Activated T-helper 1 cell treated with anti-CD3 and anti-CD28 coated beads, Interleukin-2, amount 50 U/mL, for 16 hours (primary cell): Measurements from ENCODE around the gene SLC16A5.
"Not testable (repeated sequence)": the region's sequence is repeated elsewhere in the genome, so short reads cannot be mapped to it uniquely, and the experiment has no call there.

Experiments used
- DNase-seq, 2 donors: peaks; one replicate each; pipeline ENCODE4 v3.0.0-alpha.2; 2020; ENCODE audit warnings: low read depth in 1 of 2, low spot score in 1 of 2

SLC16A5 gene, protein sequence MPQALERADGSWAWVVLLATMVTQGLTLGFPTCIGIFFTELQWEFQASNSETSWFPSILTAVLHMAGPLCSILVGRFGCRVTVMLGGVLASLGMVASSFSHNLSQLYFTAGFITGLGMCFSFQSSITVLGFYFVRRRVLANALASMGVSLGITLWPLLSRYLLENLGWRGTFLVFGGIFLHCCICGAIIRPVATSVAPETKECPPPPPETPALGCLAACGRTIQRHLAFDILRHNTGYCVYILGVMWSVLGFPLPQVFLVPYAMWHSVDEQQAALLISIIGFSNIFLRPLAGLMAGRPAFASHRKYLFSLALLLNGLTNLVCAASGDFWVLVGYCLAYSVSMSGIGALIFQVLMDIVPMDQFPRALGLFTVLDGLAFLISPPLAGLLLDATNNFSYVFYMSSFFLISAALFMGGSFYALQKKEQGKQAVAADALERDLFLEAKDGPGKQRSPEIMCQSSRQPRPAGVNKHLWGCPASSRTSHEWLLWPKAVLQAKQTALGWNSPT

GRCh38 chr17:75087558-75088453, at the start of gene SLC16A5:
Gene SLC16A5 (plus strand): TSS chr17:75087954. CDS start chr17:75093637, 5,683 bp downstream.
- no peak for DNase-seq

DNA sequence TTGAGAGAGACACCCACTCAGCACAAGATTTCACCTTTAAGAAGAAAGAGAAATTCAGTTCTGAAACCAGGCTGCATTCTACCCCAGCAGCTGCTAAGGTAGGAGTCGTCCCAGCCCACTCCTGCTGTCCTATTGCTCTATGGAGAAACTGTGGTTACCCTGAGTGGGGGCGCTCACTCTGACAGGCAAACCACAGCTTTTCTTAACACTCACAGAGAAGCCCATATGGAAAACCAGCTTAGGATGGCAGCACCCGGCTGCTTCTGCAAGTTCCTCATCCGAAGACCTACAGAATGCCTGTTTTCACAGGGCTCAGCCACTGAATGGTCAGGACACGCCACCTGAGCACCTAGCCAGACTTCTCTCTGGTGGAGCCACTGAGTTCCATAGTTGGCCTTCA, 48.5 kb upstream of the SLC16A5 start:
- no peak for DNase-seq

- DNase-seq: no peak
Measured at GRCh38 chr17:75041656-75042280, 46.0 kb upstream of the SLC16A5 start.

GRCh38 chr17:75043789-75044188, 44.0 kb upstream of the SLC16A5 start:
- DNase-seq: not testable (repeated sequence)

- DNase-seq: no peak
Measured at GRCh38 chr17:75044716-75045115, 43.0 kb upstream of the SLC16A5 start.

DNA sequence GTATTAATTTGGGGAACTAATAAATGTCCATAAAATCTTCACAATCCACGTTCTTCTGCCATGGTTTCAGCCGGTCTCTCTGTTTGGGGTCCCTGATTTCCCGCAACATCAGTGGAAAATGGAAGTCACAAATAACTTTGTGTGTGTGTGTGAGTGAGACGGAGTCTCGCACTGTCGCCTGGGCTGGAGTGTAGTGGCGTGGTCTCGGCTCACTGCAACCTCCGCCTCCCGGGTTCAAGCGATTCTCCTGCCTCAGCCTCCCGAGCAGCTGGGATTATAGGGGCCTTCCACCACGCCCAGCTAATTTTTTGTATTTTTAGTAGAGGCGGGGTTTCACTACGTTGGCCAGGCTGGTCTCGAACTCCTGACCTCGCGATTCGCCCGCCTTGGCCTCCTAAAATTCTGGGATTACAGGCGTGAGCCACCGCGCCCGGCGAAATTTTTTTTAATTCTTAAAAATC, 41.8 kb upstream of the SLC16A5 start:
- not testable (repeated sequence) for DNase-seq

- peak; percentile 80 to 94 for DNase-seq
Measured at GRCh38 chr17:75046407-75047289, 41.1 kb upstream of the SLC16A5 start, which contains the start of the genes ATP5PD and KCTD2. Gene ATP5PD (minus strand): TSS chr17:75046969. CDS start chr17:75042650, 4,319 bp downstream. Gene KCTD2 (plus strand): TSS chr17:75047225. CDS start chr17:75047251, 26 bp downstream.

- no peak for DNase-seq
Measured at GRCh38 chr17:75047398-75048098, 40.2 kb upstream of the SLC16A5 start.

DNA sequence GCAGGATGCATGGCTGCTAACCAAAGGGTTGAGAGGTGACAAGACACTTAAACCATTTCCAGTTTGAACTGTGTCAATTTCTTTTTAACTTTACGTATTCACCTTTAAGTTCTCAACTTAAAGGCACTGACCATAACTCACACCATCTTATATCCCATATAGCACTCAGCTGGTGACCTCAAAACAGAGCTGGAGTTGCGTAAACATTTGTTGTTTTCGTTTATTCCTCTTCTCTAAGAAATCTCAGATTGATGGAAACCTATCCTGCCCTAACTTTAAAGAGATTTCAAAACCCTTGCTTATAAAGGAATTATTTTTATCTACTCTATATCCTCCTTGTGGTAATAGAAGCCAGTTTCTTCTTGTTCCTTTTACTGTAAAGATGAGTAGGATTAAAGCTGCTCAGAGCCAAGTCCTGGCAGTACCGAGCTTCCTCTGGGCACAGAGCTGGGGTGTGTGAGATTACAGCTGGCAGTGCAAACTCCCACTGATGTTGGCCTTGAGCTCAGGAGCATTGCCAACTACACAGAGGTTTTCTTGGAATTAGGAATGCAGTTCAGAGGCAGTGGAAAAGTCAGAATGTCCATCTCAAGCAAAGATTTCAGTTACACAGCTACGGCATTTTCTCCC, 39.4 kb upstream of the SLC16A5 start:
- DNase-seq: no peak

GRCh38 chr17:75049057-75049456, 38.7 kb upstream of the SLC16A5 start:
- DNase-seq: no peak

- DNase-seq: no peak
Measured at GRCh38 chr17:75049706-75050105, 38.0 kb upstream of the SLC16A5 start.

DNA sequence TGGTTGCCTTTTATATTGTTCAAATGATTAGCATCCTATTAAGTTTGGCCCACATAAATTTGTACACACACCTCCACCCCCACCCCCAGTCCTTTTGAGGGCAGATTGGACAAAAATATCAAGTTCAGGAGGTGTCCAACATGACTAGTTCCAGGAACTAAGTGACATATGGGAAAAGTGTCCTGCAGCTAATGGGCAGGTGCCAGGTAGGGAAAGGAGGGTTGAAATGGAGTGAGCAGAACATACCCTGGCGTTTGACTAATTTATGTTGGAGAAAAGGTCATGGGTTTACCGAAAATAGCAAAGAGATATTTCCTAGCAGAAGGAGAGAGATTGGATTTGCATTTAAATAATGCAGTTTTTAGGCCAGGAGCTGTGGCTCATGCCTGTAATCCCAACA, 35.8 kb upstream of the SLC16A5 start:
- DNase-seq: no peak

DNA sequence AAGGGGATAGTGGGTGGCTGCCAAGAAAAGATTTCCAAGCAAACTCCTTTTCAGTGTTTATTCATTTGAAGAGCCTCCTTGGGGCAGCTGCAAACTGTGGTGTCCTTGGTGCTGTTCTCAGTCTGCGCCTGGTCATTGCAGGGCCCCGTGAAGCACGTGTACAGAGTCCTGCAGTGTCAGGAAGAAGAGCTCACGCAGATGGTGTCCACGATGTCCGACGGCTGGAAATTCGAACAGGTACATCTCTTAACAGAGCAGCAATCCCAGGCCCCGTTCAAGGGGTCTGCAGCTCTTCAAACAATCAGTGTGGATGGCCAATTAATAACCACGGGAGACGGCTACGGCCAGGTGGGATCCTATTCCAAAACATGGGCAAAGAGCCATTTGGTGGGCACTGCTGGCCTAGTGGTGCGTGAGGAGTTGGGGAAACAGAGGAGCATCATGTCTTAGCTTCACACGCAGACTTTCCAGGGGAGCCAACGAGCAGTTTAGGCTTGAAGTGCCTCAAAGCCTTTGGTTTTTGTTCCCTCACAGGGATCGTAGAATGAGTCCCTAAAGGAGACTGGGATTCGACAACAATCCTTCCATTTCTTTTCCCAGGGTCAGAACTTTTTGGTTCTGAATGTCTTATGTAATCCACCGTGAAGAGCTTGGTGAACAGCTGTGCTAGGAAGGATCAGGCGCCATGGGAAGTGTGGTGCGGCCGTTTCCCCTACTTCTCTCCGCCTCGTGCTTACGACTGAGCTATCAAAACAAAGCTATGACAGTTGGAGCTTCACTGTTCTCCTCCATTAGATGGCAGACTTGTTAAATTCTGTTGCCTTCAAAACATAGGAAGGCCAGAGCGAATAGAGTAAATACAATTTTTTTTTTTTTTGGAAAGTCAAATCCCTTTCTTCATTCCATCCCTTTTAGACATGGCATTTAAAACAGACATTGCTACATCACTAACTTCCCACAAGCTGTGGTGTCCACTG, 28.1 kb upstream of the SLC16A5 start:
- no peak for DNase-seq

- DNase-seq: no peak
Measured at GRCh38 chr17:75060434-75061054, 27.2 kb upstream of the SLC16A5 start.

- no peak for DNase-seq
Measured at GRCh38 chr17:75061055-75061438, 26.7 kb upstream of the SLC16A5 start.

GRCh38 chr17:75061618-75062017, 26.1 kb upstream of the SLC16A5 start:
- no peak for DNase-seq

DNA sequence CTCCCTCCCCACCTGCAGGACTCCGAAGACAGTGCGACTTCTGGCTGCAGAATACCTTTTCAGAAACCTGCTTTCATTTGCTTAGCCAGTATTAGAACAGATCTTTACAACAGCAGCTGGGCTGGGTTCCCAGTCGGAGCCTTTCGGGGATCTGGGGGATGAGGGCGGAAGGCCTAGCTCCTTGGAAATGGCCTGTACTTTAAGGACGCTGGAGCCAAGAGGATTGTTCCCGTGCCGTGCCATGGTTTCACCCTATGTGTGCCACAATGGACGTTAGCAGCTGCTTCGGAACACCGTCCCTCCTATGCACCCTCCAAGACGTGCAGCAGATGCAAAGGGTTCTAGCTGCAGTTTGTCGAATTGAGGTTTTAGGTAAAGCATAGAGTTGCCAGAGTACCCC, 24.6 kb upstream of the SLC16A5 start:
- no peak for DNase-seq
